KG1 (cell line): ENCODE measurements around the gene HRC.

Source experiments
- DNase-seq: peaks from one replicate; lab custom pipeline; 2025; lab: John Stamatoyannopoulos, UW

HRC gene

DNA sequence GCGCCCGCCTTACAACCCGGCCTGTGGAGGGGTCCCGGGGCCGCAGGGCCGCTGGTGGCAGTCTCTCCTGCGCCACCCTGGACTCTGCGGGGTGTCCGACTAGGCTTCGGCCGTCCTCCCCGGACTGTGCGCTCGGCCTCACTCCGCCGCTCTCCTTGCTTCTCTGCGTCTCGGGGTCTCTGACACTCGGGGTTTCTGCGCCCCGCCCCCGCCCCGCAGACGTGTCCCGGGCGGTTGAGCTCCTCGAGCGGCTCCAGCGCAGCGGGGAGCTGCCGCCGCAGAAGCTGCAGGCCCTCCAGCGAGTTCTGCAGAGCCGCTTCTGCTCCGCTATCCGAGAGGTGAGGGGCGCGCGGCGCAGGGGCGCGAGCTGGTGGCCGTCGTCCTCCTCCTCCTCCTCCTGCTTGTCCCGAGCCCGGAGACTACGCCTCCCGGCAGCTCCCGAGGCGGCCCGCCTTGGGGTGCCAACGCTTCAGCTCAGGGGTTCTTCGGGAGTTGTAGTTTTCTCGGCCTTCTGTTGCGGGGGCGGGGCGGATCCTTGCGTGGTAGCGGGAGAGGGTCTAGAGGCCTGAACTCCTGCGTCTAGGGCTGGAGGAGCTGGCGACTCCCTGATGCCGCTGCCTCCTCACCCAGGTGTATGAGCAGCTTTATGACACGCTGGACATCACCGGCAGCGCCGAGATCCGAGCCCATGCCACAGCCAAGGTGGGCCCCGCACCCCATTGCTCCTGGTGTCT is 40.4 kb downstream of the HRC start:
- DNase-seq = no peak

DNA sequence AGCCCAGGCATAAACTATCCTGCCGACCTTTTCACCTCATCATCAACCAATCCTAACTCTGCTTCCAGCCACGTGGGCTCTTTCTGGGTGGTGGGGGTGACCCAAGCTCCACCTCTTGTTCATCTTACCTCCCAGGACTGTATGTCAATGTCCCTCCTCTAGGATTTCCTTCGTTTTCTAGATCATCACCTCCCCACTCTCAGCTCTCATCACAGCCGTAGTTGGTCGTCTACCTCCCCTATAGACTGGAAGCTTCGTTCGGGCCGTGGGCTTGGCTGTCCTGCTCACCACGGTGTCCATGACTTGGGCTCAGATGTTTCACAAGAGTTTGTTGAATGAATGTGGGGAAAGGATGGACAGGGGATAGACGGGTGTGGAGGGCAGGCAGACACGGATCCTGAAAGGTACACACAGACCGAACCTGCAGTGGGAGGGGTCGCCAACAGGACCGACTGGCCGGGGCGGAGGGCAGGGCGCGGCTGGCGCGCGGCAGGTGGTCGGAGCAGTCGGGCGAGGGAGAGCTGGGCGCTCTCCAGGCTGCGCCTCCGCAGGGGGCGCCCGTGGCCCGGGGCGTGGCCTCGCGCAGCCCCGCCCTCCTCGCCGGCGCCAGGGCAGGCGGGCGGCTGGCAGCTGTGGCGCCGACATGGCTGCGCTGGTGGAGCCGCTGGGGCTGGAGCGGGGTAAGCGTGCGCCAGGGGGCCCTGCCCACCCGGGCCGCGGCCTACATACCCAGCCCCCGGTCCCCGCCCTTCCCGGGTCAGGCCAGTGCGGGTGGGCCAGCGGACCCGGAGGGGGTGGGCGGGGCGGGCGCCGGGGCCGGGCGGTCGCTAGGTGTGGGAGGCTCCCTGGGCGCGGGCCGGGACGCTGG is 41.2 kb downstream of the HRC start, which contains the start of gene LIN7B:
Gene LIN7B, plus strand, starts transcription at position 609 of the 868 bp plus-strand sequence. Its CDS starts 35 bp downstream, at position 644.
- DNase-seq = peak; percentile 60

DNA sequence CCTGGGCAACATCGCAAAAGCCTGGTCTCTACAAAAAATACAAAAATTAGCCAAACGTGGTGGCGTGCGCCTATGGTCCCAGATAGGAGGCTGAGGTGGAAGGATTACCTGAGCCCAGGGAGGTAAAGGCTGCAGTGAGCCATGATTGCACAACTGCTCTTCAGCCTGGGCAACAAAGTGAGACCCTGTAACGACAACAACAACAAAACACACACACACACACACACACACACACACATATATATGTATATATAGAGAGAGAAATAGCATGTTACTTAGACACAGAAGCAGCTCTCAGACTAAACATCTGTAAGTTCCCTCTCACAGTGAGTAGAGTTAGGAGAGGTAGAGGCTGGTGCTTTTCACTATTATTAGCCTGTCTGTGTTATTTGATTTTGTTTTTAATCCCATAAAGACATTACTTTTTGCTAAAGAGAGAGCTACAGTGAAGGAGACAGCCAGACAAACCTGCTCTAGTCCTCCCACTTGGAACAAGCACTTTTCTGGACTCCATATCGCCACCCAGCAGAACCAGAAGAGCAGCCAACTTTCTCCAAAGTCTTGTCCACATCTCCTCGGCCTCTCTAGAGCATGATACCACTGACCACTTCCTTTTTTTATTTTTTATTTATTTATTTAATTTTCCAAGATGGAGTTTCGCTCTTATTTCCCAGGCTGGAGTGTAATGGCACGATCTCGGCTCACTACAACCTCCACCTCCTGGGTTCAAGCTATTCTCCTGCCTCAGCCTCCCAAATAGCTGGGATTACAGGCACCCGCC is 43.8 kb downstream of the HRC start:
- no peak for DNase-seq

DNA sequence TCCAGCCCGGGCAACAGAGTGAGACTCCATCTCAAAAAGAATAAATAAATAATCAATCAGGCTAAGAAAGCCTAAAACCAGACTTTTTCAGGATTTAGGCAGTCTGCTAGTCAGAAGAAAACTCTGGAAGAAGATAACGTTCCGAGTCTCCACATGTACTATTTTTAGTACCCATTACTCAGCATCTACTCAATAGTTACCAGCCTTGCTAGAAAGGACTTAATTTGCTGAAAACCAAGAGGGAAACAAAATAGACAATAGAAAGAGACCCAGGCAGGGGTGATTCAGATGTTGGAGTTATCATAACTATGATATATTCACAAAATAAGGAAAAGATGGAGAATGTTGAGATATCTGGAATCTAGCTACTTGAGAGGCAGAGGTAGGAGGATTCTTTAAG is 44.6 kb downstream of the HRC start:
- DNase-seq = no peak

DNA sequence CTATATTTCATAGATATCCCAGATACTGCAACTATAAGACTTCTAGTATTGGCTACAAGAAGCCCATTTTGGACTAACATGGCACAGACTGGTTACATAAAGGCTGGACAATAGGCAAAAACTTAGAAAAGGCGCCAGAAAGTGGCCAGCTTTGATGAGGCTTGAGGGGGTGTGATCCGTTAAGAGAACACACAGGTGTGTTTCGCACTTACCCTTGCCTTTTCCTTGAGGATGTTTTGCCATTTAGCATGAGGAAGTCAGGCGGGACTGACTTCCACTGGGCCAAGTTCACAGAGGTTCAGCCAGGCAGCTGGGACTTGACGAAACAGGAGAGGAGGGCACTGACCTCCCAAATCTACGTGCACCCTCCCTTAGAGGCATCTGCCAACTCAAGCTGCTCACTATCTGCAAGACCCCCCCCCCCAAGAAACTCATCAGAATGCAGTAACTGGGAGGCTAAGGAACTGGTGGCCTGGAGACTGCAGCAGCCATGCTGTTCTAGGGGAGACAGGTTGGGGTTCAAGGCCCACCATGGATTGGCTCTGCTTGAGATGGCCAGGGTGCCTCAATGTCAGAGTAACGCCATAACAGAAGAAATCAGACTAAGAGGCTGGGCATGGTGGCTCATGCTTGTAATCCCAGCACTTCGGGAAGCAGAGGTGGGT is 45.5 kb downstream of the HRC start:
- no peak for DNase-seq

DNA sequence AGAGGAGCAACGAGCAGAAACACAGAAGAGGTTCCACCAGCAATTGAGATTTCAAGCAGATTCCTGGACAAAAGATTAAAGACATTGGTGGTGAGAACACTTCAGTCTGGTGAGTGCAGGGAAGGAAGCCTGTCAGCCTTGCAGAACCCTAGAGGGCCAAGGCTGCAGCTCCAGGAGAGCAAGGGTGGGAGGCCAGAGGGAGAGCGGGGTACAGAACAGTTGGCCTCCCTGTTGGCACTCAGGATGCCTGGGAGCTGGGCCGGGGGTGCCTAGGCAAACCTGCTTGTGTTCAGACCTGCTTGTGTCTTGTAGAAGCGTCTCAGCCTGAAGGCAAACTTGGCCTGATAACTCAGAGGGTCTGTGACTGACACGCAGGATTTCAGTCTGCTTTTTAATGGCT is 46.1 kb downstream of the HRC start:
- no peak for DNase-seq

DNA sequence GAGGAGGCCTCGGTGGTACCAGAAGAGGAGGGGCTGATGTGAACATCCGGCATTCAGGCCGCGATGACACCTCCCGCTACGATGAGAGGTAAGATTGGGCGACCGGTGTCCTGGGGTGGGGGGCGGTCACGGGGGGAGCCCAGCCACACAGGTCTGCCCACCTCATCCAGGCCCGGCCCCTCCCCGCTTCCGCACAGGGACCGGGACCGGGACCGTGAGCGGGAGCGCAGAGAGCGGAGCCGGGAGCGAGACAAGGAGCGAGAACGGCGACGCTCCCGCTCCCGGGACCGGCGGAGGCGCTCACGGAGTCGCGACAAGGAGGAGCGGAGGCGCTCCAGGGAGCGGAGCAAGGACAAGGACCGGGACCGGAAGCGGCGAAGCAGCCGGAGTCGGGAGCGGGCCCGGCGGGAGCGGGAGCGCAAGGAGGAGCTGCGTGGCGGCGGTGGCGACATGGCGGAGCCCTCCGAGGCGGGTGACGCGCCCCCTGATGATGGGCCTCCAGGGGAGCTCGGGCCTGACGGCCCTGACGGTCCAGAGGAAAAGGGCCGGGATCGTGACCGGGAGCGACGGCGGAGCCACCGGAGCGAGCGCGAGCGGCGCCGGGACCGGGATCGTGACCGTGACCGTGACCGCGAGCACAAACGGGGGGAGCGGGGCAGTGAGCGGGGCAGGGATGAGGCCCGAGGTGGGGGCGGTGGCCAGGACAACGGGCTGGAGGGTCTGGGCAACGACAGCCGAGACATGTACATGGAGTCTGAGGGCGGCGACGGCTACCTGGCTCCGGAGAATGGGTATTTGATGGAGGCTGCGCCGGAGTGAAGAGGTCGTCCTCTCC is 47.4 kb downstream of the HRC start:
- DNase-seq = no peak

DNA sequence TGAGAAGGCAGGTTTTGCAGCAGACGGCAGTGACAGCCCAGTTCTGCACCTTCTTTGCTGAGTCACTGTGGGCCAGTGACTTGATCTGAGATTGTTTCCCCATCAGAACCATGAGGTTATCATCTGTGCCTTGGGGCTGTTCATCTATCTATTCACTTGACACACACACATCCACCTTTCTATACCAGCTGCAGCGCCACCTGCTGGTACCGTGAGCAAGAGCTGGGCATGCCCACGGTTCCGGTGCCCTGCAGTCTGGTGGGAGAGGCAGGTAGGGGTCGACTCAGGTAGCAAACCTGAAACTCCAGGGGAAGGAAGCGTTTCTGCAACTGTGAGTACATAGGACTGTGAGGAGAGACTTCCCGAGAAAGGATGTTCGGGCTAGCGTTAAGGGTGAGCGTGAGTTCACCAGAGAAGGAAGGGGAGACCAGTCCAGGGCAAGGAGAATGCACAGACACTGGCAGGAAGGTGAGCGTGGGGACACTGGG is 48.5 kb downstream of the HRC start:
- peak; percentile 50 for DNase-seq

DNA sequence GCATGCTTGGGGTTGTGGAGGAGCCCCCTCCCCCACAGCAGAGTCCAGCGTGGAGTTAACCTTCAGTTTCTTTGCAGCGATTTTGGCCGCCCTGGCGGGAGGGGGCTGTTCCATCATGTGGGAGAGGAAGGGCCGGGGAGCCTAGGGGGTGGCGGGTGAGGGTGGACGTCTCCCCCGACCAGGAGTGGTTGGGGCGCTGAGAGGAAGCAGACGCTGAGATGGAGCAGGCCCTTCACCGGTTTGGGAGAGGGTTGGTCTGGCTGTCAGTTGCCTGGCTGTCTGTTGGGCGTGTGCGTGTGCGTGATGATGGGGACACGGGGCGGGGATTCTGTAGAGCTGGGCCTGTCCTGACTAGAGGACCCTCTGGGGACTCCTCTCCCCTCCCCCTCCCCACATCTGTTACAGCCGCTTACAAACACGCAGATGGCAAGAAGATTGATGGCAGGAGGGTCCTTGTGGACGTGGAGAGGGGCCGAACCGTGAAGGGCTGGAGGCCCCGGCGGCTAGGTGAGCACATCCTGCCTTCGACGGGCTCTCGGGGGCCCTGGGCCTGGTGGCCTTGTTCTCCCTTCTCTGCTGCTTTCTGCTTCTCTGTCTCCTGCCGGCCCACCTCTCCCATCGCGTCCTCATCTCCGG is 50.8 kb downstream of the HRC start:
- no peak for DNase-seq

DNA sequence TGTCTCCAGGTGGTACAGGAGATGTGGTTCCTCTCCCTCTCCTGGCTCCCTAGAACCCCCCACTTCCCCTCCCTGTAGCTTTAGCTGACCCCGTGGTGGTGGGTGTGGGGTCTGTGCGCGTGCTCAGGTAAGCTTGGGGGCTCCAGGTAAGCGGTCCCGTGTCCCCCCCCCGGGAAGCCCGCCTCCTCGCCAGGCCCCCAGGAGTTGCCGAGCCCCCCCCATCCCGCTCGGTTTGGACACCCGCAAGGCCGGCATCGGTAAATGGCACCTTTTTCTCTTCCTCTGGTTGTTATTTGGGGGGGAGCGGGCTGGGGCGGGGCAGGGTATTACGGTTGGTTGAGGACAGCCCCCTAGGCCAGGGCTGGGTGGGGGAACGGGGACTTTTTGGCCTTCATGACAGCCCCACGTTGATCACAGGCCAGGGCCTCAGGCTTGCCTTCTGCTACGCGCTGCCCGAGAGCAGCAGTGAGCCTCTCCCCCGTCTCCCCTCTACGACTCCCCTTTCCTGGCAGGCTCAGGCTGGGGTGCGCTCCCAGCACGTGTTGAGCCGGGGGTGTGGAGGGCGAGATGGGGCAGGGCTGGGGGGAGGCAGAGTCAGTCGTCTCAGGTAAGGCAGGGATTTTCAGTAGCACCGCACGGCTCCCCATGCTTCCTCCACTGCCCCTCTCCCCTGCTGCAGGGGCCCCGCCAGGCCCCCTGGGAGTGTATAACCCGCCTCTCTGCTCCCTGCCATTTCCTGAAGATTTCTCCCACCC is 51.7 kb downstream of the HRC start:
- DNase-seq = no peak

DNA sequence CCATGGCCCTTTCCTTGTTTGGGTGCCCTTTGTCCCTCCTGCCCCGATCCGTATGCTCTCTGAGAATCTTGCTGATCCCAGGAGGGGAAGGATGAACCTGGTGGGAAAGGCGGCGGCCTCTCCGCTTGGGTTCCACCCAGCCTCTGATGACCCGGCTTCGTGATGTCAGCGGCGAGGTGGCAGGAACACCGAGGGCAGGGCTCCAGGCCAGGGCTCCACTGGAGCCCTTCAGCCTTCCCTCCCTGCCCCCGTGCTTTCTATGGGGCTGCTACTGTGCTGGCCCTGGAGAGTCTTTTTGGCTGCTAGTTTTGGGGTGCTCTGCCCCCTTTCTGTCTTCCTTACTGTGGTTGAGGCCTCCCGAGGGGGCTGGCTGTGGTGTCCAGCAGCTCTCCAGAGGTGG is 52.9 kb downstream of the HRC start:
- DNase-seq = no peak
